GM12873 (cell line): ENCODE results near the gene MAPK4.

Experiments
- CTCF ChIP-seq: IDR thresholded peaks from 2 replicates; pipeline ENCODE4 v1.5.1; 2012; ENCODE audit warnings: low read depth, mild to moderate bottlenecking, moderate library complexity, low read length, control low read depth; ENCODE audit not compliant: insufficient read depth; ENCODE audit errors: missing control alignments

The MAPK4 gene

GRCh38 chr18:50573679-50574078 is 13.8 kb downstream of the MAPK4 start:
- TF ChIP-seq CTCF, result no peak

GRCh38 chr18:50578030-50578429 is 18.1 kb downstream of the MAPK4 start:
- TF ChIP-seq CTCF, result no peak

- no peak for TF ChIP-seq CTCF
Observed at GRCh38 chr18:50578651-50579050, 18.8 kb downstream of the MAPK4 start.

GRCh38 chr18:50579061-50579774 is 19.3 kb downstream of the MAPK4 start:
- no peak for TF ChIP-seq CTCF

GRCh38 chr18:50581517-50581916 is 21.6 kb downstream of the MAPK4 start:
- TF ChIP-seq CTCF, result no peak

- TF ChIP-seq CTCF, result no peak
Observed at GRCh38 chr18:50582500-50582899, 22.6 kb downstream of the MAPK4 start.

- no peak for TF ChIP-seq CTCF
Observed at GRCh38 chr18:50586710-50587109, 26.8 kb downstream of the MAPK4 start.
